ENCODE results near the gene BTN2A1.

BTN2A1 gene

DNA sequence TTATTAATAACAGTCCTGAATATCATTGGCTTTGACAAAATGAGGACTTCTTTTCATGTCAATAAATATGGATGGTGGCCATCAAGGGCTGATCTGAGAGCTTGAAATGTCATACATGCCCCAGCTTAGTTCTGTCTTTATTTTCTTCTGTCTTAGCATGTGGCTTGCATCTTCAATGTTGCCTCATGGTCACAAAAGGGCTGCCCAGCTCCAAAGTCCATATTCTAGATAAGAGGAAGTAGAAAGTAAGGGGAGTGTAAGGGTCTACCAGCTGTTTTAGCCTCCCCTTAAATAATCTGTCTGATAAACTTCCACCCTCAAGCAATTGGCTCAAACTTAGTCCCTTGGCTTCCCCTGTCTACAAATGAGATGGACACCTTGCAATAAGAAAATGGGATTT lies 14.2 kb downstream of the BTN2A1 start:
- DNase-seq: no peak

GRCh38 chr6:26472549-26473290 lies 15.0 kb downstream of the BTN2A1 start:
- DNase-seq: no peak

DNA sequence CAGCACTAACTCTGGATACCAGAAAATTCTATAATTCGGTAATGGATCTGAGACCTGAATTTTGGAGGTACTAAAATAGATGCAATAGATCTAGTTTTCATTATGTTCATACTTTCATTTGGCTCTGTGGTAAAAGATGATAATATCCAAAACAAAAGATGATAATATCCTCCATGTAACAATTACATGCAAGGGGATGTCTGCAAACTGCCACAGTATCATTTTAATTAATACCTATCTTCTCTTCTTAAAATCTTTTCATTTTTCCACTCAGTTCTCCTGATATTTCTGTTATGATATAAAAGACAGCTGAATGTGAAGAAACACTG lies 15.6 kb downstream of the BTN2A1 start:
- DNase-seq: no peak

DNA sequence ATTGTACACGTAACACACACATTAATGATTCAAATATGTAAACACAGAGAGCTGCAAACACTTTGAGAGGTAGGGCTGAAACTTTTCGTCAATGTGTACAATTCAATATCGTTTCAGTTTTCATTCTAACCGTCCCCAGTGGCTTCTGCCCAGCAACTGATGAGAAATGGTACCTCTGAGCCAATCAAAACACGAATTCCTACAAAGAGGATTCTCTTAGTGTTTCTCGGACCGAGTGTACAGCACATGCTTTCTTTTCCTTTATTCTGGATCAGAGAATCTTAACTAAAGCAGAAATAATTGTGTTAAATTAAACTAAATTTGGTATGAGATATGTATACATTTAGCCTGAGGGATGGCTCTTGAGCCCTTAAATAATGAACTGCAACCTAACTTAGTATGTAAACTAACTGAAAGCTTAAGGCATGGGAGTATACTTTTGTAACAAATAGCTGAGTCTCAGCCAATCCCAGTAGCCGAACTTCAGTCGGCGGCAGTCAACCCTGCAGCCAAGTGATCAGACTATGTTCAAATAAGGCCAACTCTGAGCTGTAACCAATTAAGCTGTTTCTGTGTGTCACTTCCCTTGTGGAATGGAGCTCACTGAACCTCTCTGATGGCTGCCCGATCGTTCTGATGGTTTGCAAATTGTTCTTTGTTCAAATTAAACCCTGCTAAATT lies 16.1 kb downstream of the BTN2A1 start:
- no peak for DNase-seq

DNA sequence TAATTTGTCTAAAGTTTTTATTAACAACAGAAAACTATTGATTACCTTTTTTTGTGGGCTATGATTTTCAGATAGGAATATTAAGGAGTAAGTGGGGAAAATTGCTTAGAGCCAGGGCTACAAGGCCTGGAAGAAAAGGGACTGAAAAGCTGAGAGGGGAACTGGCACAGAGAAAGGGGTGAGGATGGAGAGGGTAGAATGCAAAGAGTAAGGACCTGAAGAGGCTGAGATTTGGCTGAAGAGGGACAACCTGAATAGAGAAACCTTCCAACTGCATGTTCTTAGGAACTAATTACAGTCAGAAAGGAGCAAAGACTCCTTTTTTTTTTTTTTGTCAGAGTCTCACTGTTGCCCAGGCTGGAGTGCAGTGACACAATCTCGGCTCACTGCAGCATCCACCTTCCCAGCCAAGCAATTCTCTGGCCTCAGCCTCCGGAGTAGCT lies 16.7 kb downstream of the BTN2A1 start:
- no peak for DNase-seq

GRCh38 chr6:26475823-26476729 lies 18.3 kb downstream of the BTN2A1 start:
- DNase-seq: no peak

GRCh38 chr6:26476896-26477295 lies 19.1 kb downstream of the BTN2A1 start:
- no peak for DNase-seq

- no peak for DNase-seq
Measured at GRCh38 chr6:26477426-26477825, 19.7 kb downstream of the BTN2A1 start.

DNA sequence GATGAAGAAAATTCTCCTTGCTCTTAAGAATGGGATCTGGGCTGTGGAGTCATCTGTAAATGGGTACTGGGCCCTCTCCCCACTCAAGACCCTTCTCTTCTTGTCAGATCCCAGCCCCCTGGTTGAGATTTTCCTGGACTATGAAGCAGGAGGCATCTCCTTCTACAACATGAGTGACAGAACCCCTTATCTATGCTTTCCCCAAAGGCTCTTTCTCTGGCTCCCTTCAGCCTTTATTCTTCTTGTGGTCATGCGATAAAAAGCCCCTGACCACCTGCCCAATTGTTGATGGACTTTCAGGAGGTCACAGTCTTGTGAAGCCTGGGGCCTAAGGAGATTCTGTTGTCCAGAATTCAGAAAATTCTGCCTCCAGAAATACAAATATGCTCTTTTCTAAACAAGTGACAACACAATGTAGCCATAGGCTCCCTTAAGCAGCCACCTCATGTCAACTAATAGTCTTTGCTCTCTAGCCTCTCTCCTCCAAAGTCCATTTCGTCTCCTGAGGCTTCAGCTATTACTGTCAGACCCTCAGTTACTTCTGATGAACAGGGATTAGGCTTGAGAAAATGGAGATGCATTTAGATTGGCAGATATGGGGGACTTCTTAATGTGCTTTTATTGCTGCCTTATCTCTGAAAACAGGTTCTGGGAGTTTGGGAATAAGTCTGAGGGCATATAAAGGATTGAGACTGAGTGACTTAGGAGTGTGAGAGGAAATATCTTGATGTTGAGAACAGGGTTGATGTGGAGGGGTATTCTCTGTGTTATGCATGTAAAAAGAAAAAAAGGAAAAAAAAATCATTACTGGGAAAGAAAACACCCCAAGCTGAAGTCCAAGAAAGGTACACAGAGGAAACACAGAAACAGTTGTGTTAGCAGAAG lies 20.6 kb downstream of the BTN2A1 start:
- no peak for DNase-seq

- no peak for DNase-seq
Measured at GRCh38 chr6:26478985-26479278, 21.2 kb downstream of the BTN2A1 start.

GRCh38 chr6:26482338-26482737 lies 24.6 kb downstream of the BTN2A1 start:
- DNase-seq: no peak

DNA sequence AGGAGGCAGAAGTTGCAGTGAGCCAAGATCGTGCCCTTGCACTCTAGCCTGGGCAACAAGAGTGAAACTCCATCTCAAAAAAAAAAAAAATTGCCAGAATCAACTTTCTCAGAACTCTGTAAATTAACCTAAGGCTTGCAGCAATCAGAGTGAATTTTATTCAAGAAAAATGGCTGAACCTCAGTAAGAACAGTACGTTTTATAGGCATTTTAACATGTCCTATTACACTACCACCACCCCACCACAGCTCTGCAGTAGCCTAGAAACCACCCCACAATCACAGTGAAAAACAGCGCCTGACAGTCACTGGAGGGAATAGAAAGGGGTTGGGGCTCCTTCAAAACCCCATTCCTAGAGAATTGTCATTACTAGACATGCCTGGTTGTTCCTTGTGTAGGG lies 26.0 kb downstream of the BTN2A1 start:
- DNase-seq: no peak

DNA sequence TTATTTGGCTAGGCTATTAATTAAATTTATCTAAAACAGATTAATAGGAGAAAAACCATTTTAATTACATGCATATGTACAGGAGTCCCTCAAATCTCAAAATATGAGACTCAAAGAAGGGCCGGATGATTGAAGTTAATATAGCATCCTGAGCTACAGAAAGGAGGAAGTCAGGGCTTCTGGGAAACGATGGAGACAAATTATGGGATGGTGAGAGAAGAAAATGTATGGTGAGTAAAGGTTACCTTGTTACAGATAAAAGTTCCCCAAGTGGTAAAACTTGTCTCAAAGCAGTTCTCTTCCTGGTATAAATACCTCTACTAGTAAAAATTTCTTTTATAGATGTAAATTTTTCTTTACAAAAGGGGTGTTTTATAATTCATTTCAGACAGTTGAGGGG lies 26.4 kb downstream of the BTN2A1 start:
- no peak for DNase-seq

DNA sequence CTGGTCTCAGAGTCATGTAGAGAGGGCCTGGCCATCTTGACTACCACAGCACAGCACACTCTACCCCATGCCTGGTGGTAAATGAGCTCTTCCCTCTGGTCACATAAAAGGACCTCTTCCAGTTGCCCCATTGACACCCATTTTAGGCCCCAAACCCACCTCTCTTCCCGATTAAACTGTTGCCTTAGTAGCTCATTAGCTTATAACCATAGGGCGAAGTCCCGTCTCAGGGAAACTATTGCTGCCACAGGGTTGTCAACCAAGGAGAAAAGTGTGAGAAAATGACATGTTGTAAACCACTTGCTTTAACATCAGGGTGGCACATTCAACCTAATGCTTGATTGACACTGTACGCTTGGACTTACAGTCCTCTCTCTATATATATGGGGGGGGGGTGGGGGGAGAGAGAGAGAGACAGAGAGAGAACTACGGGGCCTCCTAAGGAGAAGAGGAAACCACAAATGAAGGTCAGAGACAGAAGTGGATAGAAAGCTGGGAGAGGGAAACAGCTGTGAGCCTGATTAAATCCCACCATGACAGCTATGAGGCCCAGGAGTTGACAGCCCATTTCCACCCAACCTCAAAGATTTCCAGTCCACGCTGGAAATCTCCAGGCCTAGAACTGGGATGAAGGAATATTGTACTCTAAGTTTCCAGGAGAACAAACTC lies 27.5 kb downstream of the BTN2A1 start:
- no peak for DNase-seq

- no peak for DNase-seq
Measured at GRCh38 chr6:26486358-26486757, 28.6 kb downstream of the BTN2A1 start.

DNA sequence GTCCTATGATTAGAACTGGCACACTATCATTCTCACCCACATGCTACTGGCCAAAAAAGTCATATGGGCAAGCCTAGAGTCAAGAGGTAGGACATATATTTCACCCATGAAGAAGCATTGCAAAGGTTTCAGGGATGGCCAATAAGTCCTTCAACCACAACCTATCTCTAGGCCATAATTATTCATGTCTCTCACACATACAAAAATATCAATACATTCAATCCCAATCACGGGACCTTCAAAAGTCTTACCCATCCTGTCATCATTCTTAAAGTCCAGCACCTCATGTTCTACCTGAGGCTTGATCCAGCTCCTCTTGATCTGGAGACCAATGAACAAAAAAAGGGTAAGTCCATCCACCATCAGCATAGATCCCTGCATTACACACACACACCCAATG lies 29.7 kb downstream of the BTN2A1 start:
- DNase-seq: no peak

DNA sequence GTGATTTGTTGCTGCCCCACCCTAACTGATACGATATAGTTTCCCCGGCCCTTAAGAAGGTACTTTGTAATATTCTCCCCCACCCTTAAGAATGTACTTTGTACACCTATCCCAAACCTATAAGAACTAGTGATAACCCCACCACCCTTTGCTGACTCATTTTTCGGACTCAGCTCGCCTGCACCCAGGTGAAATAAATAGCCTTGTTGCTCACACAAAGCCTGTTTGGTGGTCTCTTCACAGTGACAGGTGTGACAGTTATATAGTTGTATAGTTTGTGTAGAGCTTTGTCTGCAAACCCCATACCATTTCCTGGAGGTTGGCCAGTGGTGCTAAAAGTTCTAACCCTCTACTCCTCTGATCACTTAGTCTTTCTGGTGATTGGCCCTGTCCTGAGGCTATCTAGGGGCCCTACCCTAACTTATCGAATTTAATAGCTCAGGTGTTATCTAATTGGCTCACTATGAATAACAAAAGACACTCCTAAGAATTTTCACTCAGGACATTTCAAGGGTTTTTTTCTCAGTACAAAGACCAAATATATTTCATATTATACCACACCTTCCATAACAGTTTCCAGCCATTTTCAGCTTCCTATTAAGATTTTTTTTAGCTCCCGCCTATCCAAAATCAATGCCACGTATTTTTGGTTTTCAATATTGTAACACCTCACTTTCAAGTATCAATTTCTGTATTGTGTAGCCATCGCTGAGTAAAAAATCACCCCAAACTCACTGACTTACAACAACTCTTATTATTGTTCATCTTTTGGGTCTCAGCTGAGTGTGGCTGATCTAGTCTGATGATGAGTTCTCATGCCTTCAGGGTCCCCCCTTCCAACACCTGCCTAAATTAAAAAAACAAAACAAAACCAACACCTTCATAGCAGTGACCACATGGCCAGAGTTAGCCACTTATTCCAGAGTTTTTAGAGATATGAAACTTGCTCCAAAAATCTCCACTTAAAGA lies 32.5 kb downstream of the BTN2A1 start:
- no peak for DNase-seq

DNA sequence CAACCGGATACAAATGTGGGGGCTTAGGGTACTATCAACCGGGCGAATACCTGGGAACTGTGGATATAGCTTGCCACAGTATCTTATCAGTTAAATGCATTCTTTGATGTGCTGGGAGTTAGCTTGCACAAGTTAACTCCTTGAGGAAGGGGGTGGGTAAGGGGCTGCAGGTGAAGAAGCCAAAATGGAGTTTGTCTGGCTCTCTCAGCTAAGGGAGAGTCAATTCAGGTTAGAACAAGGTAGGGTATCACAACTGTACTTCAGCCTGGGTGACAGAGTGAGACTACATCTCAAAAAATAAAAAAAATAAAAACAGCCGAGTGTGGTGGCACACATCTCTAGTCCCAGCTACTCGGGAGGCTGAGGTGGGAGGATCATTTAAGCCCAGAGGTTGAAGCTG lies 33.8 kb downstream of the BTN2A1 start:
- no peak for DNase-seq

GRCh38 chr6:26493258-26493657 lies 35.5 kb downstream of the BTN2A1 start:
- no peak for DNase-seq

DNA sequence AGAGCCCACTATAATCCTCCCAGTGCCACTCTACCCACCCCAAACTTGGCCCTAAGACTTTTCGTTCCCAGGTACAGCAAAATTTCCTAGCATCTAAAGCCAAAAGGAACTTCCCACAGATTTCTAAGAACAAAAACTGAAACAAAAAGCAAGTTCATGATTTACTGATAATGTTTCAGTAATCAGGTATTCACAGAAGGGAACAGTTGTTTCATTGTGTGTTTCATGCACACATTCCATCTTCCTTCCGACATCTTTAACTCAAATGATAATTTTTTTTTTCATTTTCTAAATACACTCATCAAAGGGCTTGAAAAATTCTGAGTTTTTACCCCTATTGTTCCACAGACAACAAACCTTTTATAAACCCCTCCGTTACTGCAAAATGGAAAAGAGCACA lies 36.4 kb downstream of the BTN2A1 start:
- DNase-seq: no peak

GRCh38 chr6:26495281-26495680 lies 37.5 kb downstream of the BTN2A1 start:
- DNase-seq: no peak
